Left lung (tissue), 10 donors: ENCODE data around the gene EXT2. TPM values are rescaled to one million over a fixed set of nuclear protein-coding genes. Genes with fewer than 3 reads are reported as not detected.
A peak's percentile ranks its signal among the peaks of the same experiment; 100 is the strongest.

Source experiments
- ATAC-seq: fragments of 200-7000 bp; cut with Tn5 transposase; one replicate; pipeline ENCODE4 v1.9.1; 2020; ENCODE audit warnings: moderate library complexity
- DNase-seq, 4 donors: peaks; one replicate each; pipeline ENCODE4 v3.0.0-alpha.2; 2013 to 2020
- H3K27ac ChIP-seq, 2 donors: fragments of 200-600 bp; sonication (generic) in 1 of 2; one replicate each; pipeline versions ENCODE4 v1.5.0 to v1.8.0; 2020 to 2021
- H3K27me3 ChIP-seq, 2 donors: fragments of 200-600 bp; sonication (generic) in 1 of 2; one replicate each; pipeline versions ENCODE4 v1.5.0 to v1.8.0; 2020 to 2021
- H3K36me3 ChIP-seq, 2 donors: fragments of 200-600 bp; sonication (generic) in 1 of 2; one replicate each; pipeline versions ENCODE4 v1.5.0 to v1.8.0; 2020 to 2021
- H3K4me1 ChIP-seq, 2 donors: fragments of 200-600 bp; one replicate each; pipeline ENCODE4 v1.8.0; 2021
- H3K4me3 ChIP-seq, 2 donors: fragments of 200-600 bp; sonication (generic) in 1 of 2; one replicate each; pipeline versions ENCODE4 v1.5.0 to v1.8.0; 2020 to 2021; ENCODE audit warnings: mild to moderate bottlenecking in 1 of 2
- H3K9me3 ChIP-seq, 2 donors: fragments of 200-600 bp; sonication (generic) in 1 of 2; one replicate each; pipeline versions ENCODE4 v1.5.0 to v1.8.0; 2020 to 2021
- intact Hi-C, 2 donors: fragments of 100-400 bp; cut with DNase I; formaldehyde crosslinking; loops; one replicate each; pipeline versions ENCODE4 v1.11.2 to v1.14.2; 2022
- polyA plus RNA-seq, 6 donors: library from polyadenylated mRNA; unstranded; fragments of 120-200 nt; gene quantifications; one replicate each; pipeline ENCODE4 v1.2.1, GENCODE V29; 2013; ENCODE audit not compliant: insufficient read length in 6 of 6
- total RNA-seq, 2 donors: library from RNA; stranded (reverse); fragmentation: NEBNext Ultra II Directional; extraction: Animal tissue kit (Norgen Biotek cat#: 25700); gene quantifications; one replicate each; pipeline ENCODE4 v1.2.1, GENCODE V29; 2021
- TF ChIP-seq, protein P1 (sequence below), 2 donors: fragments of 200-600 bp; sonication (generic) in 1 of 2; IDR thresholded peaks; one replicate each; pipeline versions ENCODE4 v1.5.0 to v1.8.0; 2021; ENCODE audit warnings: antibody characterized with exemption in 2 of 2
- donor health status: DM: no; HTN: yes; CAD: no.
- donor health status: DM: no; HTN: no; CAD: no.

EXT2 gene
- total and polyA plus RNA-seq, 8 donors, result 56.4 to 85.0 (median 76.8) TPM

DNA sequence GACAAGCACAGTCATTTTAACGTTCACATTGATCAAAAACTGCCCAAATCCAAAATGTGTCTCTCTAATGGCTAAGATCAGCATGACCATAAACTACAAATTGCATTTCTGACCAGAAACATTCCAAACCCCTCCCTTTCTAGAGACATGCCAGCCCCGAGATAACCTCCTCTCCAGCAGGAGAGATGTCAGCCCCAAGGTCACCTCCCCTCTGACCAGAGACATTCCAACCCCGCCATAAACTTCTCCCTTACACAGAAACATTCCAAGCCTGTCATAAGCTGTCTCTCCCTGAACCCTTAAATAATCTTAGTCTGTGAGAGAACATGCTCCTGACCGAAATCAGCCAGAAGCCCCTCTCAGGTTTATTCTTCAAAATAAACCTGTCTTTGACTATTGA is 6.6 kb upstream of the EXT2 start:
- ATAC-seq (no peak), DNase-seq (no peak)
- no peak overlapping the region for H3K27ac ChIP-seq
- no peak overlapping the region for H3K4me3 ChIP-seq
- TF ChIP-seq, protein P1, sequence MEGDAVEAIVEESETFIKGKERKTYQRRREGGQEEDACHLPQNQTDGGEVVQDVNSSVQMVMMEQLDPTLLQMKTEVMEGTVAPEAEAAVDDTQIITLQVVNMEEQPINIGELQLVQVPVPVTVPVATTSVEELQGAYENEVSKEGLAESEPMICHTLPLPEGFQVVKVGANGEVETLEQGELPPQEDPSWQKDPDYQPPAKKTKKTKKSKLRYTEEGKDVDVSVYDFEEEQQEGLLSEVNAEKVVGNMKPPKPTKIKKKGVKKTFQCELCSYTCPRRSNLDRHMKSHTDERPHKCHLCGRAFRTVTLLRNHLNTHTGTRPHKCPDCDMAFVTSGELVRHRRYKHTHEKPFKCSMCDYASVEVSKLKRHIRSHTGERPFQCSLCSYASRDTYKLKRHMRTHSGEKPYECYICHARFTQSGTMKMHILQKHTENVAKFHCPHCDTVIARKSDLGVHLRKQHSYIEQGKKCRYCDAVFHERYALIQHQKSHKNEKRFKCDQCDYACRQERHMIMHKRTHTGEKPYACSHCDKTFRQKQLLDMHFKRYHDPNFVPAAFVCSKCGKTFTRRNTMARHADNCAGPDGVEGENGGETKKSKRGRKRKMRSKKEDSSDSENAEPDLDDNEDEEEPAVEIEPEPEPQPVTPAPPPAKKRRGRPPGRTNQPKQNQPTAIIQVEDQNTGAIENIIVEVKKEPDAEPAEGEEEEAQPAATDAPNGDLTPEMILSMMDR (IDR thresholded peaks at IDR 0.05), result no peak
- no peaks in the 10 kb centered on the region for H3K9me3 ChIP-seq
- intact Hi-C loops, result no loop called here
- H3K36me3 ChIP-seq, result peaks cover 0 to 14% of the 10 kb centered on the region in 2 donors
- no peaks in the 10 kb centered on the region for H3K4me1 ChIP-seq
- H3K27me3 ChIP-seq, result no peaks in the 10 kb centered on the region

DNA sequence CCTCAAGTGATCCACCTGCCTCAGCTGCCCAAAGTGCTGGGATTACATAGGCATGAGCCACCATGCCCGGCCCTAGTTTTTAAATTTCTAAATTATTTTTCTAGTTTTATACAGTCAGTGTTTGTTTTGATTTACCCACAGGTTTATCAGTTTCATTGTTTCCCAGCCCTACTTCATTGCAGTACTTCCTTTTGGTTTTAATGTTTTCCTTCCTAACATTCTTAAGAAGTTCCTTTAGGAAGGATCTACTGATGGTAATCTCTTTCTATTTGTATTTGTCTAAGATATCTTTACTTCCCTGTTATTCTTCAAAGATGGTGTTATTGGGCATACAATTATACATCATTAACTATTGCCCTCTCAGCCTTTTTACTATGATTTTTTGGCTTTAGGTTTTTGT is 4.9 kb upstream of the EXT2 start:
- TF ChIP-seq, protein P1 (IDR thresholded peaks at IDR 0.05), result no peak
- peaks cover 0 to 8% of the 10 kb centered on the region in 2 donors for H3K4me1 ChIP-seq
- H3K27me3 ChIP-seq, result no peaks in the 10 kb centered on the region
- intact Hi-C loops, result no loop called here
- no peak for DNase-seq
- H3K9me3 ChIP-seq, result no peaks in the 10 kb centered on the region
- H3K36me3 ChIP-seq, result peaks cover 0 to 10% of the 10 kb centered on the region in 2 donors
- no peak overlapping the region for H3K27ac ChIP-seq
- H3K4me3 ChIP-seq, result no peak overlapping the region
- ATAC-seq, result no peak

DNA sequence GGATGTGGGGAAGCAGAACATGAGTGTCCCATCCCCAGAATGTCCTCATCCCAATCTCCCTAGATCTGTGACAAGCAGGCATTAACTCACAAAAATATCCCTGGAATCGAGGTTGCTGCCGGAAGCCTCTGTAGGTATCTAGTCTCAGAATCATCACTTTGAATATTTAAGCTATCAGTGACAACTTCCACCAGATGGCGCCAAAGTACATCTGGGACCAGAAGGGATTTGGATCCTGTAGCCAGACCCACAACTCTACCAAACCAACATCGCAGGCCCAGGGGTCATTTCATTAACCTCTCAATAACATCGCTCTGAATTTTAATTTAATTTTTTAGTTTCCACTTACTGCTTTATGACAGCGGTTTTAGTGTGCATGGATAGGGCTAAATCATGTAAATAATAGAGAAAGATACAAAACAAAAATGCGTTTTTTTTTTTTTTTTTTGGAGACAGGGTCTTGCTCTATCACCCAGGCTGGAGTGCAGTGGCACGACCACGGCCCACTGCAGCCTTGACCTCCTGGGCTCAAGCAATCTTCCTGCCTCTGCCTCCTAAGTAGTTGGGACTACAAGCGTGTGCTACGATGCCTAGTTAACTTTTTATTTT is 1.1 kb upstream of the EXT2 start:
- peak in 3 of 4 donors; percentile 68 to 87 (median 75) for DNase-seq
- peak; percentile 62 for ATAC-seq
- intact Hi-C loops, result no loop called here
- Histone ChIP-seq H3K9me3 (no peaks in the 10 kb centered on the region), H3K27me3 (no peaks in the 10 kb centered on the region), H3K4me1 (peaks cover 6 to 22% of the 10 kb centered on the region in 2 donors), H3K4me3 (no peak overlapping the region), H3K27ac (no peak overlapping the region), H3K36me3 (no peaks in the 10 kb centered on the region)
- TF ChIP-seq, protein P1 (IDR thresholded peaks at IDR 0.05), result peak; percentile 57 to 69

DNA sequence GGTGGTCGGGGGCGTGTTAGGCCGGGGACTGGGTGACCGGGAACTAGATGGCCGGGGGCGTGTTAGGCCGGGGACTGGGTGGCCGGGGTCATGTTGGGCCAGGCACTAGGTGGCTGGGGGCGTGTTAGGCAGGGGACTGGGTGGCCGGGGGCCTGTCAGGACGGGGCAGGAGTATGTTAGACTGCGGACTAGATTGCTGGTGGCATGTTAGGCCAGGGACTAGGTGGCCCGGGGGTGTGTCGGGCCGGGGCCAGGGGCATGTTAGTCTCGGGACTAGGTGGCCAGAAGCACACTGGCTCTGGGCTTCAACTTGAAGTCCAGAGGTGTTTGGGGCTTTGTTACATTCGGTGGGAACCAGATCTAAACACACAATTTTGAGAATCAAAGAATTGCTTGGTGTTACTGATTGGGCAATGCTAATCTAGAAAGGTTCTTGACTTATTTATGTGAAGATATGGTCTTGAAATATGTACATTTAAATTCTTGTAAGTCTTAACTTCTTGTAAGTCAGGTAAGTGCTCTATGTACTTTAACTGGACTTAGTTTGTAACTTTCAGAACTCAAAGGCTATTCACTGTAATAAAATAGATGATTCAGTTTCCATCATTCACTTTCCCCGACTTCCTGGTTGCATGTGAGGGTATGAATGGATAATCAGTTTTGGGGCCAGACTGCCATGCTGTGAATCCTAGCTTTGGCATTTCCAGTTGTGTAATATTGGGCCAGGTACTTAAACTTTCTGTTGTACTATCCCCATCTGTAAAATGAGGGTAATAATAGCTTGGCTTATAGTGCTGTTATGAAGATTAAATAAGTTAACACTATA is 1.1 kb downstream of the EXT2 start:
- Histone ChIP-seq H3K4me3 (peak overlapping the region; percentile 64 to 80), H3K9me3 (no peaks in the 10 kb centered on the region), H3K4me1 (peaks cover 6 to 22% of the 10 kb centered on the region in 2 donors), H3K27me3 (no peaks in the 10 kb centered on the region), H3K27ac (no peak overlapping the region), H3K36me3 (no peaks in the 10 kb centered on the region)
- TF ChIP-seq, protein P1 (IDR thresholded peaks at IDR 0.05), result no peak
- peak; percentile 22 for ATAC-seq
- intact Hi-C loops, result no loop called here
- DNase-seq, result peak in 1 of 4 donors; percentile 74

DNA sequence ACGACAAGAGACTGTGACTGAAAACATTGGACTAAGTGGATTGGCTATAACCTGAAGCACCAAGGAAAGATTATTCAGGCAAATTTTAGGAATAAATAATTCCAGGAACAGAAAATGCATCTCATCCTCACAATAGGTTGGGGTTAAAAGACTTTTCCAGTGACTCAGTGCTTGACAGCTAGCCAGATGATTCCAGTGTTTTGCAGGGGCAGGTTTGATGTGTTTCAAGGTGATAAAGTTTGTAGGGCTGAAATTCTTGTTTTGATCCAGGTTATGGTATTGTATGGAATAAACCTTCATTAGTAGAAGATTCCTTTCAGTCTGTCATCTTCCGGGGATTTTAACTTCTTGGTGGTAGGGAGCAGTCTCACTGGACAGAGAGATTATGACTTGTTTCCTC is 2.3 kb downstream of the EXT2 start:
- no peak overlapping the region for H3K4me3 ChIP-seq
- ATAC-seq (no peak), DNase-seq (no peak)
- peaks cover 6 to 22% of the 10 kb centered on the region in 2 donors for H3K4me1 ChIP-seq
- no peaks in the 10 kb centered on the region for H3K36me3 ChIP-seq
- TF ChIP-seq, protein P1 (IDR thresholded peaks at IDR 0.05), result no peak
- no peaks in the 10 kb centered on the region for H3K27me3 ChIP-seq
- no peak overlapping the region for H3K27ac ChIP-seq
- no peaks in the 10 kb centered on the region for H3K9me3 ChIP-seq
- intact Hi-C loops, result no loop called here
